Naive B cell (primary cell): ENCODE results near the gene RET. TPM values are rescaled to one million over a fixed set of nuclear protein-coding genes. Genes with fewer than 3 reads are reported as not detected.

Source experiments
- ATAC-seq, 2 donors: fragments of 150-1000 bp; cut with Tn5 transposase; 2 replicates each; pipeline ENCODE4 v1.10.0; 2021; ENCODE audit warnings: low read depth in 2 of 2, mild to moderate bottlenecking in 2 of 2, moderate library complexity in 2 of 2
- DNase-seq: peaks from one replicate; pipeline ENCODE4 v3.0.0; 2022
- H3K27ac Mint-ChIP-seq, 6 donors: one replicate each; pipeline ENCODE4 v1.8.0; 2020 to 2022; ENCODE audit warnings: mild to moderate bottlenecking in 6 of 6, mixed read lengths in 6 of 6, moderate library complexity in 5 of 6, inconsistent platforms in 2 of 6
- H3K27me3 Mint-ChIP-seq, 3 donors: one replicate each; pipeline ENCODE4 v1.8.0; 2021 to 2022; ENCODE audit warnings: mixed read lengths in 3 of 3, mild to moderate bottlenecking in 1 of 3
- H3K36me3 Mint-ChIP-seq, 2 donors: one replicate each; pipeline ENCODE4 v1.8.0; 2020 to 2022; ENCODE audit warnings: mixed read lengths in 2 of 2, inconsistent platforms in 1 of 2, mild to moderate bottlenecking in 1 of 2
- H3K4me1 Mint-ChIP-seq, 3 donors: one replicate each; pipeline ENCODE4 v1.8.0; 2020 to 2022; ENCODE audit warnings: mixed read lengths in 3 of 3, inconsistent platforms in 1 of 3, mild to moderate bottlenecking in 1 of 3, moderate library complexity in 1 of 3
- H3K4me3 Mint-ChIP-seq, 8 donors: one replicate each; pipeline ENCODE4 v1.8.0; 2020 to 2022; ENCODE audit warnings: mild to moderate bottlenecking in 8 of 8, mixed read lengths in 8 of 8, moderate library complexity in 8 of 8, inconsistent platforms in 2 of 8
- H3K9me3 Mint-ChIP-seq, 7 donors: one replicate each; pipeline ENCODE4 v1.8.0; 2020 to 2022; ENCODE audit warnings: mixed read lengths in 7 of 7, mild to moderate bottlenecking in 5 of 7, inconsistent platforms in 2 of 7, moderate library complexity in 1 of 7
- polyA plus RNA-seq, 6 donors: library from polyadenylated mRNA; unstranded; fragments of 300-500 nt; fragmentation: Illumina TruSeq; gene quantifications; one replicate each; pipeline ENCODE4 v1.2.3, GENCODE V29; 2021; ENCODE audit warnings: low read depth in 6 of 6

Gene RET
- polyA plus RNA-seq = not detected

DNA sequence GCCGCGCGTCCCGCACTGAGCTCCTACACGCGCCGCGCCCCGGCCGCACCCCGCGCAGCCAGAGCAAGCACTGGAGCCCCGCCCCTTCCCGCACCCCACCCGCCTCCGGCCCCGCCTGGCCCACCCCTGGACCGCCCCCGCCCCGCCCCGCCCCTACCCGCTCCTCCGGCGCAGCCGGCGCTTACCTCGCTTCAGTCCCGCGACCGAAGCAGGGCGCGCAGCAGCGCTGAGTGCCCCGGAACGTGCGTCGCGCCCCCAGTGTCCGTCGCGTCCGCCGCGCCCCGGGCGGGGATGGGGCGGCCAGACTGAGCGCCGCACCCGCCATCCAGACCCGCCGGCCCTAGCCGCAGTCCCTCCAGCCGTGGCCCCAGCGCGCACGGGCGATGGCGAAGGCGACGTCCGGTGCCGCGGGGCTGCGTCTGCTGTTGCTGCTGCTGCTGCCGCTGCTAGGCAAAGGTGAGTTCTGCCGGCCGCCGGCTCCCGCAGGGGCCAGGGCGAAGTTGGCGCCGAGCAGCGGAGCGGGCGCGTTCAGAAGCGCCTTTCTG is at the start of gene RET:
TSS of gene RET (plus strand) at position 194 of the 545 bp plus-strand sequence. CDS start at position 384, 190 bp downstream.
- DNase-seq (no peak), ATAC-seq (no peak)
- H3K27ac Mint-ChIP-seq = no peak within 1 kb of the TSS
- H3K36me3 Mint-ChIP-seq = no peaks in the 10 kb centered on the region
- peaks cover 8 to 14% (median 11%) of the 10 kb centered on the region in 3 donors for H3K4me1 Mint-ChIP-seq
- peak within 1 kb of the TSS in 7 of 8 donors; percentile 62 to 80 (median 72) for H3K4me3 Mint-ChIP-seq
- peaks cover 29 to 70% (median 55%) of the 10 kb centered on the region in 3 donors for H3K27me3 Mint-ChIP-seq
- H3K9me3 Mint-ChIP-seq = no peaks in the 10 kb centered on the region

DNA sequence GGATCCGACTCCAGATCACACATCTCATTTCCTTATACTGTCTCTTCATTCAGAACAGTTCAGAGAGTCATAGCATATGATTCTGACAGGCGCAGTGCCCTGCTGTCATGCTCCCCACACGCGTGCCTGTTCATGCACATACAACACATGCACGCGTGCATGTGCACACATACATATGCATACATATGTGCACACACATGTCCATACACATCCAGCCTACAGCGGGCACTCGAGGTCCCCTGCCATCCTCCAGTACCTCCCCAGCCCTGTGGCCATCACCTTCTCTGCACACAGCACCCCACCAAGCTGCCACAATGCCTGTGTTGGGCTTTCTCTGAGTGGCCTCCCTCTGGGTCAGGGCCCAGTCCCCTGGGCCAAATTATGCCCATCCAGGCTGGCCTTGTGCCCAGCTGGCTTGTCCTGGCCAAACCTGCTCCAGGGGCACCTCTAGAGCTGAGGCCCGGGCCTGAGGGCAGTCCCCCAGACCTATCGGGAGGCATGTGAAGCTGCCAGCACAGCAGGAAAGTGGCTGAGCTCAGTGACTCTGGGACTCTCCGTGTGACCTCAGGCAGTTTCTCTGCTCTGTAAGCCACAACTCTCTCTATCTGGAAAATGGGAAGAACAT is 49.4 kb upstream of the RET start:
- peaks cover 0 to 12% (median 0%) of the 10 kb centered on the region in 3 donors for H3K27me3 Mint-ChIP-seq
- no peak overlapping the region for H3K27ac Mint-ChIP-seq
- DNase-seq (no peak), ATAC-seq (no peak)
- no peaks in the 10 kb centered on the region for H3K4me1 Mint-ChIP-seq
- H3K36me3 Mint-ChIP-seq = peaks cover 1 to 3% of the 10 kb centered on the region in 2 donors
- H3K4me3 Mint-ChIP-seq = no peak overlapping the region
- peaks cover 3 to 24% (median 17%) of the 10 kb centered on the region in 7 donors for H3K9me3 Mint-ChIP-seq

DNA sequence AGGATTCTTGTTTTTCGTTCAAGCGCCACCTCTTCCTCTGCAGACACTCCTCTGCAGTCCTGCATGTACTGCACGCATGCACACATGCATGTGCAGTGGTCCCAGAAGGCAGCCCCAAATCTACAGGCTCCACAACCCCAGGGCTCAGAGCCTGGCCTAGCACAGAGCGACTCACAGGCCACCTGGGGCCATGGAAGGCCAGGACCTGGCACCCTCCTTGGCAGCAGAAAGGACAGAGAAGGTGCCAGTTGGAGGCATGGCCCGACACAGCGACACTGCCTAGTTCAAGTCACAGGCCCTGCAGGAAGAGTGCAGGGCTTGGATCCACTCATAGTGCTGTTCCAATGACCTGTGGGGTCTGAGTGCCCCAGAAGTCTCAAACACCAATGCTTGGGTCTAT is 48.7 kb upstream of the RET start:
- H3K4me1 Mint-ChIP-seq = no peaks in the 10 kb centered on the region
- no peak overlapping the region for H3K4me3 Mint-ChIP-seq
- no peak for ATAC-seq
- no peak for DNase-seq
- H3K9me3 Mint-ChIP-seq = peaks cover 4 to 30% (median 24%) of the 10 kb centered on the region in 7 donors
- H3K27me3 Mint-ChIP-seq = peaks cover 0 to 6% (median 0%) of the 10 kb centered on the region in 3 donors
- no peak overlapping the region for H3K27ac Mint-ChIP-seq
- H3K36me3 Mint-ChIP-seq = peaks cover 5 to 8% of the 10 kb centered on the region in 2 donors

DNA sequence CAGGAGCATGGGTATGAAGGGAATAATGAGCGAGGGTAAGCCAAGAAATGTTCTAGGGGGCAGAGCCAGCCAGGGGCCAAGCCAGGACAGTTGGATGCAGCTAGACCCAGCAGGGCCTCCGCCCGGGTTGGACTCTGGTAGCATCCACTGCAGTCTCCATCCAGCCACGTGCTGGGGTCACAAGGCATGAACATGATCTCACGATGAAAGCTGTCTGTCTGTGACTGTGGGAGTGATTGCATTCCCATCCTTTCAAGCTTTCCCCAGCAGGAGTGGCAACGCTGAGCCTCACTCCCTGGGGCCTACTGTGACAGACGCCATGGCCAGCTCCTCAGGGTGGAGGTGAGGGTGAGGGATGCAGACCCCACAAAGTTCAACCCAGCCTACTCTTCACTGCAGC is 47.8 kb upstream of the RET start:
- H3K27ac Mint-ChIP-seq = peak overlapping the region in 1 of 6 donors; percentile 2

DNA sequence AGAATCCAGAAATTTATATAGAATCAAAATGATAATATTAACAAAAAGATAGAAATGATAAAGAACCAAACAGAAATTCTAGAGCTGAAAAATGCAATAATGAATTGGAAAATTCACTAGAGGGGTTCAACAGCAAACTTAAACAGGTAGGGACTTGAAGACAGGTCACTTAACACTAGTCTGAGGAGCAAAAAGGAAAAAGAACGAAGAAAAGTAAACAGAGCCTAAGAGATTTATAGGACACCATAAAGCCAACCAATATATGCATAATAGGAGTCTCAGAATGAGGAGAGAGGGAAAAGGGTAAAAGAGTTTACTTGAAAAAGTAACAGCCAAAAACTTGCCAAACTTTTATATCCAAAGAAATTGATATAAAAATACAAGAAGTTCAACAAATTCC is 44.3 kb upstream of the RET start:
- Mint-ChIP-seq H3K4me3 (no peak overlapping the region), H3K27ac (no peak overlapping the region), H3K27me3 (peaks cover 0 to 7% (median 6%) of the 10 kb centered on the region in 3 donors), H3K9me3 (peaks cover 5 to 50% (median 29%) of the 10 kb centered on the region in 7 donors), H3K36me3 (peaks cover 5 to 16% of the 10 kb centered on the region in 2 donors), H3K4me1 (no peaks in the 10 kb centered on the region)
- ATAC-seq = no peak
- no peak for DNase-seq

More for the DNA sequence above, 47.8 kb upstream of the RET start:
- Mint-ChIP-seq H3K4me1 (no peaks in the 10 kb centered on the region), H3K9me3 (peaks cover 3 to 37% (median 26%) of the 10 kb centered on the region in 7 donors), H3K36me3 (peaks cover 5 to 8% of the 10 kb centered on the region in 2 donors), H3K4me3 (no peak overlapping the region), H3K27me3 (peaks cover 0 to 6% (median 0%) of the 10 kb centered on the region in 3 donors)
- DNase-seq (no peak), ATAC-seq (no peak)

DNA sequence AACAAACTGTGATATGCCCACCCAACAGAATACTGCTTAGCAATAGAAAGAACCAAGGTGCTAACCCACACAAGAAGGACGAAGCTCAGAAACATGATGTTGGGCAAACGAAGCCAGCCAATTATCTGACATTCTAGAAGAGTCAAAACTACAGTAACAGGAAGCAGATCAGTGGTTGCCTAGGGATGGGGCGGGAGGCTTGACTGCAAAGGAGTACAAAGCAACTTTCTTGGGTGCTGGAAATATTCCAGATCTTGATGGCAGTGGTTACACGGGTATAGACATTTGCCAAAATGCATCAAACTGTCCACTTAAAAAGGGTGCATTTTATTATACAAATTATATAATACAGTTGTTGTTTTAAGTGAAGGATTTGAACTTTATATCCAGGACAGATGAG is 41.1 kb upstream of the RET start:
- Mint-ChIP-seq H3K9me3 (peaks cover 5 to 41% (median 23%) of the 10 kb centered on the region in 7 donors), H3K36me3 (peaks cover 5 to 16% of the 10 kb centered on the region in 2 donors), H3K27ac (no peak overlapping the region), H3K4me3 (no peak overlapping the region), H3K4me1 (no peaks in the 10 kb centered on the region), H3K27me3 (peaks cover 0 to 7% (median 6%) of the 10 kb centered on the region in 3 donors)
- ATAC-seq (no peak), DNase-seq (no peak)

DNA sequence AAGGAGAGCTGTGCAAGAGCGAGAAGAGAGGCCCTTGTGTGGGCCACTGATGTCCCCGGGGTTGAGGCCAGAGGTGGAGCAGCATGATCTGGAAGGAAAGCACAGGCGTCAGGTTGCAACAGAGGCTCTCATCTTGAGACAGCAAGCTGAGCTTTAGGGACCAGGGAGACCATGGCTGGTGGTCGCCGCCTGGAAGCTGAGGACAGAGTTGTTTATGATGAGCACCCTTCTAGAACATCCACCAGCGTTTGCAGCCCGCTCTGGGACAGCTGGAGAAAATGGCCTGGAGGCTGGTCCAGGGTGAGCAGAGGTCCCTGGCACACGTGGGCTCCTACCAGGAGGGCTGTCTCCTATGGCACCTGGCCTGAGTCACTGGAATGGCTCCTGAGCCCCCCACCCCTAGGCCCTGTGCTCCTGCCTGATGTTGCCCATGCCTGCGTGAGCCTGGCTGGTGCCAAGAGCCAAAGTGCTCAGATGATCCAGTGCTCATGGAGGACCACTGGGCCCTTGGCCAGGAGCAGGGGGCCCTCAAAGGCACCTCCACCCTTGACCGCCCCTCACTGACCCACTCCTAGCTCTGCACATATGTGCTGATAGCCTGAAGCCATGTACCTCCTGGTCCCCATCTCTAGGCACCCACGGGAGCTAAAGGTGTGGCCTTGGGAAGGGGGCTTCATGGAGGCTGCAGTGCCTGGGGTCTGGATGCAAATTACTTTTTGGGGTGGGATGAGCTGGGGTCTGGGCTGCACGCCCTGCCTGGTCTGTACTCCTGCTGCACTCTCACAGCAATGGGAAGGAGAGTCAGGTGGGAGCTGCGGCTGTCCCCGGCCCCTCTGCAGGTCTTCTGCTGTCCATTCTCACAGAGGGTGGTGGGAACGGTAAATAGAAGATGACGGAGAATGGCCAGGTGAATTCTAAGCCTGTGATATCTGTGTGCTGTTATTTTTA is 40.1 kb upstream of the RET start:
- ATAC-seq (no peak), DNase-seq (no peak)
- Mint-ChIP-seq H3K4me3 (no peak overlapping the region), H3K27me3 (peaks cover 0 to 7% (median 6%) of the 10 kb centered on the region in 3 donors), H3K4me1 (no peaks in the 10 kb centered on the region), H3K27ac (no peak overlapping the region), H3K36me3 (peaks cover 5 to 16% of the 10 kb centered on the region in 2 donors), H3K9me3 (peaks cover 5 to 34% (median 19%) of the 10 kb centered on the region in 7 donors)

DNA sequence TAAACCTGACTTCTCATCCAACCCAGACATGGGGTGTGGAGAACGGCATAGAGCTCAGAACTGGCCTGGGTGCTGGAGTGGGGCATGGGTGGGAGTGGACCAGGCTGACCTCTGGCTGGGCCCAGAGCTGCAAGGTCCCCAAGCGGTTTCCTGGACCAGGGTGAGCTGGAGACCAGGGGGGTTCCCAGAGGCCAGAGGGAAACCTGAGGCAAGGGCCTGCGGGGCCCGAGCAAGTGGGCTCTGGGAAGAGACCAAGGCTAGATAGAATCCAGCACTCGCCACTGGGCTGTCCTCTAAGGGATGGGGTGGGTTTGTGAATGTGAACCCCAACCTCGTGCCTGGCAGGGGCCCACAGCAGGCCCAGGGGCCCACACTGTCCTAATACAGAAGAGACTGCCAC is 39.4 kb upstream of the RET start:
- ATAC-seq (no peak), DNase-seq (no peak)
- Mint-ChIP-seq H3K9me3 (peaks cover 5 to 27% (median 13%) of the 10 kb centered on the region in 7 donors), H3K27ac (no peak overlapping the region), H3K4me1 (no peaks in the 10 kb centered on the region), H3K4me3 (no peak overlapping the region), H3K36me3 (peaks cover 4 to 14% of the 10 kb centered on the region in 2 donors), H3K27me3 (peaks cover 0 to 7% (median 6%) of the 10 kb centered on the region in 3 donors)

DNA sequence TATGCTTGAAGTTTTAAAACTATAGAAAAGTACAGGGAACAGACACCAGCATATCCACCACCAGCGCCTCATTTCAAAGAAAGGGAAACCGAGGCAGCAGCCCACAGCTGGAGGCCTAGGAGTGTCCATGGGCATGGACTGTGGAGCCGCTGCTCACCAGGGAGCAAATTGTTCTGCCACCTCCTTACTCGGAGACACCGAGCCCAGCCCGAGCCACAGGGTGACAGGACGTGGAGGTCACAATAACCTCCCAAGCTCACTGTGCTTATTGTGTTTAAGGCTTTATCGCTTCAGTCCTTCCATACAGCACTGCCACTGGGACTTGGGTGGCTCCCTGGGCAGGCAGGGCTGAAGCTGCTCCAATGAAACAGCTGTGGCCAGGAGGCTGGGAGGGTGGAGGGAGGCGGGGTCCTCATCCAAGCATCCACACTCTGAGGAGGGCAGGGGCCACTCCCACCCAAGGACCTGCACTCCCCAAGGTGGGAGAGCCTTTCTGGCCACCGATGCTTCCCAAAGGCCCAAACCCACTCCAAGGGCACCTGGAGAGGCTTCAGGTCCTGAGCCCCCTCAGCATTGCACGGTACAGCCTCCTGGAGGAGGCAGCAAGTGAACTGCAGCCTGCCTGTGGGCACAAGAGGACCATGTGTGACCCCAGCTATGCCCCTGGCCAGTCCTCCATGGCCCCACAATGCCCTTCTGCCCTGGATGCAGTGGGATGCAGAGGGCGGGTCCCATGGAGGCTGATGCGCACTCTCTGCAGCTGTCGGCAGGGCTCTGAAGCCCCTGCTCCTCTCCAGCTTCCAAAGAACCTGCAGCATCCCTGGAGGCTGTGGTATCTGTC is 38.7 kb upstream of the RET start:
- ATAC-seq (no peak), DNase-seq (no peak)
- Mint-ChIP-seq H3K27me3 (peaks cover 0 to 7% (median 6%) of the 10 kb centered on the region in 3 donors), H3K27ac (peak overlapping the region in 1 of 6 donors; percentile 38), H3K4me3 (peak overlapping the region in 1 of 8 donors; percentile 70), H3K36me3 (peaks cover 0 to 9% of the 10 kb centered on the region in 2 donors), H3K4me1 (no peaks in the 10 kb centered on the region), H3K9me3 (peaks cover 3 to 20% (median 7%) of the 10 kb centered on the region in 7 donors)

DNA sequence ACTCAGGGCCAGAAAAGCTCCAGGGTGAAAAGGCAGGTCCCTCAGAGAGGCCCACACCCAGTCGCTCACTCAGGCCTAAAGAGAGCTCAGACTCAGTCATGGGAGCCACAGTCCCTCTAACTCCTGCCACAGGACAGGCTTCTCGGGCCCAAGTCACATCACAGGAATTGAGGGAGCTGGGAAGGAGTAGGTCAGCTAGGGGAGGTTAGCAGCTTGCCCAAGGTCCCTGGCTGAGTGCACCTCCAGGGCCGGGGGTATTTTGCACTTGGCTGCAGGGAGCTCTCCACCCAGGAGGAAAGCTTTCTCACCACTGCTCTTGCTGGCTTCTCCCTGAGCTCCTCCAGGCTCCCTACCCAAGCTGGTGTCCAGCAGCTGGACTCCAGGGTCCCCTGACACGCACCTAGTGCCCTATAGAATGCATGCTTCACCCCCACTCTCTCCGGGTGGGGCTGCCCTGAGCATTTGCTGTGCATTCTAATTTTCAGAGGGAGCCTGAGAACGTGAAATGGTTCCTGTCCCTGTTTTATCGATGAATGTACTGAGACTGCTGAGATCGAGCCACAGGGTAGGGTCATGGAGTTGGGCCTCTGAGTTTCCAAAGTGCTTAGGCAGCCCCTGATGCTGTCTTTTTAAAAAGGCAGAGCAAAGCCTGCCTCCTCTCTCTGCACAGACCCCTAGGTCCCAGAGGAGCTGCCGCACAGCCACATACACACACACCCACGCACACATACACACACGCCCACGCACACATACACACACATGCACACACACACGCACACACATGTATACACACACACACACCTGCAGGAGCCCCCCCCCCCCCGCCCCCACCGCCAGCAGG is 37.9 kb upstream of the RET start:
- no peak for DNase-seq
- Mint-ChIP-seq H3K36me3 (peaks cover 0 to 9% of the 10 kb centered on the region in 2 donors), H3K4me1 (peaks cover 0 to 3% (median 0%) of the 10 kb centered on the region in 3 donors), H3K4me3 (no peak overlapping the region), H3K9me3 (peaks cover 2 to 14% (median 3%) of the 10 kb centered on the region in 7 donors), H3K27ac (peak overlapping the region in 1 of 6 donors; percentile 38), H3K27me3 (peaks cover 0 to 7% (median 6%) of the 10 kb centered on the region in 3 donors)
- ATAC-seq = no peak

DNA sequence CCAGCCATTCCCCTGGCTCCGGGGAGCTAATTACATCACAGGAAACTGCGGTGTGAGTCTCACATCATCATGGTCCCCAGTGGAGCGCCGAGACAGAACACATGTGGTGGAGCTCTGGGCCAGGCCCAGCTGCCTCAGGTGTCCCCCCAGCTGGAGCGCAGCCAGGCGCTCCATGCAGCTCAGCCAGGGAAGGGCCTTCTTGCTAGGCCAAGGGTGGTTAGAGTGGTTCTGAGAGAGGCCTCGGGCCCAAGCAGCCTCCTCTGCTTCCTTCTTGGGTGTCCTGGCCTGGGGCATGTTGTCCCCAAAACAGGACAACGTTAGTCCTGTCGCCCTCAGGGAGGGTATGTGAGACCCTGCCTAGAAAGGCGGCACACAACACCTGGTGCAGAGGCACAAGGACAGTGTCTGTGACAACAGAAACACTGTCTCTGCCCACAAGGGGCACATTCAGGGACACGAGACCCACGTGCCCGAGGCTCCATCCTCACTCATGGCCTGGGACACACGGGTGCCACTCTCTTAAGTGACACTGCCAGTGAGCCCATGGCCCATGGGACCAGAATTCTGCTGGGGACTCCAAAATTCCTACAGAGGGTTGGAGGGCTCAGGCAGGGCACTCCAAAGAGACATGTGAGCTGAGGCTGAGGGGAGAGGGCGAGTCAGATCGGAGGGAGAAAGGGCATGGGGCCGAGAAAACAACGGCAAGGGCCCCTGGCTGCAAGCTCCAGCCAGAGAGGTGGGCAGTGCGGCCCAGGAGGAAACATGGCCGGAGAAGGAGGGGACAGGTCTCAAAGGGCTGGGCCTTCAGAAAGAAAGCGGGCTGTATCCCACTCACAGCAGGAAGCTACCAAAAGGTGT is 37.0 kb upstream of the RET start:
- Mint-ChIP-seq H3K4me1 (peaks cover 2 to 8% (median 2%) of the 10 kb centered on the region in 3 donors), H3K27me3 (peaks cover 0 to 6% (median under 1%) of the 10 kb centered on the region in 3 donors), H3K4me3 (no peak overlapping the region), H3K9me3 (peaks cover 0 to 5% (median 0%) of the 10 kb centered on the region in 7 donors), H3K36me3 (peaks cover 0 to 3% of the 10 kb centered on the region in 2 donors), H3K27ac (no peak overlapping the region)
- ATAC-seq (peak in 1 of 2 donors; percentile 27), DNase-seq (no peak)
